Common myeloid progenitor, CD34-positive (primary cell): ENCODE data around the gene FBXL19.
A peak's percentile ranks its signal among the peaks of the same experiment; 100 is the strongest.

ENCODE experiments used
- CTCF ChIA-PET: fragments of 350-600 bp; sonication (Branson Sonifier 250); formaldehyde crosslinking; loops from one replicate; lab custom pipeline; 2021; ENCODE audit warnings: antibody characterized with exemption; lab: Charles Lee
- POLR2A ChIA-PET: fragments of 350-600 bp; sonication (Branson Sonifier 250); formaldehyde crosslinking; loops from one replicate; lab custom pipeline; 2021; ENCODE audit warnings: antibody characterized with exemption; lab: Charles Lee
- DNase-seq, 3 donors: peaks; one replicate each; pipeline versions ENCODE4 v3.0.0 to v3.0.0-alpha.2; 2013
- H3K27ac ChIP-seq, 2 experiments: 1 replicate in 1 of 2; 2 replicates in 1 of 2; pipeline ENCODE4 v1.7.0; 2013; ENCODE audit warnings: inconsistent platforms in 2 of 2, low read length in 2 of 2, mild to moderate bottlenecking in 2 of 2, low read depth in 1 of 2, moderate library complexity in 1 of 2; ENCODE audit not compliant: severe bottlenecking in 2 of 2, insufficient read depth in 1 of 2, poor library complexity in 1 of 2
- H3K27me3 ChIP-seq, 5 experiments: replicated peaks in 2 of 5; 1 replicate in 3 of 5; 2 replicates in 2 of 5; pipeline versions ENCODE4 v1.6.1 to v1.7.0; 2013; ENCODE audit warnings: low read length in 4 of 5, mild to moderate bottlenecking in 2 of 5, moderate library complexity in 2 of 5, inconsistent platforms in 1 of 5; ENCODE audit not compliant: insufficient read depth in 5 of 5, control insufficient read depth in 4 of 5
- H3K36me3 ChIP-seq, 4 experiments: 1 replicate in 2 of 4; 2 replicates in 2 of 4; pipeline versions ENCODE4 v1.6.1 to v1.7.0; 2013; ENCODE audit warnings: low read length in 3 of 4, control low read depth in 1 of 4, mild to moderate bottlenecking in 1 of 4; ENCODE audit not compliant: control insufficient read depth in 4 of 4, insufficient read depth in 4 of 4
- H3K4me1 ChIP-seq, 4 experiments: 1 replicate in 3 of 4; 2 replicates in 1 of 4; pipeline versions ENCODE4 v1.6.1 to v1.7.1; 2013; ENCODE audit warnings: low read length in 3 of 4, mild to moderate bottlenecking in 3 of 4, control low read depth in 1 of 4, inconsistent platforms in 1 of 4, moderate library complexity in 1 of 4; ENCODE audit not compliant: control insufficient read depth in 4 of 4, insufficient read depth in 4 of 4; ENCODE audit errors: control extremely low read depth in 1 of 4
- H3K4me3 ChIP-seq, 7 experiments: 1 replicate in 4 of 7; 2 replicates in 3 of 7; pipeline versions ENCODE4 v1.5.1 to v1.7.0; 2013; ENCODE audit warnings: mild to moderate bottlenecking in 7 of 7, low read length in 6 of 7, moderate library complexity in 6 of 7, inconsistent platforms in 2 of 7, low read depth in 2 of 7, control low read depth in 1 of 7; ENCODE audit not compliant: insufficient read depth in 4 of 7, control insufficient read depth in 1 of 7; ENCODE audit errors: extremely low read depth in 1 of 7
- H3K9me3 ChIP-seq, 5 experiments: 1 replicate in 4 of 5; 2 replicates in 1 of 5; pipeline versions ENCODE4 v1.6.1 to v1.7.1; 2013; ENCODE audit warnings: low read length in 4 of 5, mild to moderate bottlenecking in 2 of 5, inconsistent platforms in 1 of 5, low read depth in 1 of 5, moderate library complexity in 1 of 5; ENCODE audit not compliant: control insufficient read depth in 4 of 5, insufficient read depth in 2 of 5; ENCODE audit errors: control extremely low read depth in 1 of 5
- WGBS: methylation state at CpG from one replicate; pipeline ENCODE4 v1.1.5; 2013; ENCODE audit not compliant: insufficient coverage; 5-methylcytosine and 5-hydroxymethylcytosine counted together

The FBXL19 gene

GRCh38 chr16:30921748-30922419 is 1.5 kb upstream of the FBXL19 start:
- H3K9me3 ChIP-seq: no peaks in the 10 kb centered on the region
- no peaks in the 10 kb centered on the region for H3K27me3 ChIP-seq
- peak; percentile 93 to 97 (median 95) for DNase-seq
- H3K27ac ChIP-seq: peak overlapping the region in 1 of 2 experiments; percentile 72
- peaks cover under 1 to 17% (median 9%) of the 10 kb centered on the region in 4 experiments for H3K36me3 ChIP-seq
- H3K4me3 ChIP-seq: peak overlapping the region; percentile 82 to 99 (median 92)
- CTCF ChIA-PET: interaction anchor here (0.7 to 4.8 kb wide), 4 partner anchors 13 to 77 kb away, joined by 3 to 38 read pairs (median 4); no protein-coding TSS in a partner anchor
- under 1% methylated on average over 30 of the region's 37 CpGs for WGBS
- H3K4me1 ChIP-seq: peaks cover 0 to 33% (median 30%) of the 10 kb centered on the region in 4 experiments
- POLR2A ChIA-PET: no interaction called here

- Histone ChIP-seq H3K4me3 (peak overlapping the region; percentile 82 to 100 (median 93)), H3K9me3 (no peaks in the 10 kb centered on the region), H3K27ac (peak overlapping the region; percentile 94 to 96), H3K36me3 (peaks cover 4 to 23% (median 13%) of the 10 kb centered on the region in 4 experiments), H3K4me1 (peaks cover 0 to 33% (median 30%) of the 10 kb centered on the region in 4 experiments), H3K27me3 (no peaks in the 10 kb centered on the region)
- DNase-seq: peak; percentile 100
- ChIA-PET CTCF (interaction anchor here (0.7 to 1.3 kb wide), 2 partner anchors 21 to 78 kb away, joined by 3 to 5 read pairs; no protein-coding TSS in a partner anchor), POLR2A (no interaction called here)
- 0% methylated on average over 19 of the region's 42 CpGs for WGBS
These were observed 882 bp upstream of the FBXL19 start for GRCh38 chr16:30922420-30922959.

GRCh38 chr16:30922960-30923535 is 324 bp upstream of the FBXL19 start:
- Histone ChIP-seq H3K4me1 (peaks cover 0 to 33% (median 31%) of the 10 kb centered on the region in 4 experiments), H3K9me3 (no peaks in the 10 kb centered on the region), H3K27ac (peak overlapping the region; percentile 94 to 96), H3K27me3 (no peaks in the 10 kb centered on the region), H3K36me3 (peaks cover 4 to 26% (median 13%) of the 10 kb centered on the region in 4 experiments), H3K4me3 (peak overlapping the region; percentile 82 to 100 (median 93))
- DNase-seq: peak; percentile 99
- ChIA-PET POLR2A (no interaction called here), CTCF (interaction anchor here (0.9 kb wide), 1 partner anchor 19 kb away, joined by 3 read pairs; no protein-coding TSS in a partner anchor)
- 0% methylated on average over 25 of the region's 33 CpGs for WGBS

- Histone ChIP-seq H3K4me3 (peak overlapping the region; percentile 26 to 100 (median 91)), H3K9me3 (no peaks in the 10 kb centered on the region), H3K36me3 (peaks cover 4 to 37% (median 18%) of the 10 kb centered on the region in 4 experiments), H3K4me1 (peaks cover 0 to 33% (median 31%) of the 10 kb centered on the region in 4 experiments), H3K27me3 (no peaks in the 10 kb centered on the region), H3K27ac (peak overlapping the region in 1 of 2 experiments; percentile 14)
- CTCF ChIA-PET: interaction anchor here (0.9 to 9.9 kb wide), 2 partner anchors 15 to 18 kb away, joined by 3 to 98 read pairs; no protein-coding TSS in a partner anchor
- POLR2A ChIA-PET: interaction anchor here (0.6 kb wide), 1 partner anchor 23 kb away, joined by 3 read pairs; no protein-coding TSS in a partner anchor
- peak in 2 of 3 donors; percentile 19 to 21 for DNase-seq
- WGBS: 6% methylated on average over 41 of the region's 53 CpGs
These were observed 922 bp downstream of the FBXL19 start for GRCh38 chr16:30924076-30924912.

GRCh38 chr16:30924913-30925631 is 1.7 kb downstream of the FBXL19 start:
- CTCF ChIA-PET: interaction anchor here (9.9 kb wide), 1 partner anchor 14 kb away, joined by 98 read pairs; no protein-coding TSS in a partner anchor
- DNase-seq: no peak
- peak overlapping the region in 5 of 7 experiments; percentile 89 to 100 (median 93) for H3K4me3 ChIP-seq

GRCh38 chr16:30925632-30925987 is 2.2 kb downstream of the FBXL19 start:
- Histone ChIP-seq H3K27me3 (no peaks in the 10 kb centered on the region), H3K27ac (no peak overlapping the region), H3K4me1 (peaks cover 0 to 33% (median 31%) of the 10 kb centered on the region in 4 experiments), H3K9me3 (no peaks in the 10 kb centered on the region), H3K36me3 (peaks cover 4 to 47% (median 22%) of the 10 kb centered on the region in 4 experiments), H3K4me3 (no peak overlapping the region)
- ChIA-PET CTCF (interaction anchor here (2.4 to 9.9 kb wide), 2 partner anchors 14 to 28 kb away, joined by 8 to 98 read pairs; no protein-coding TSS in a partner anchor), POLR2A (no interaction called here)
- DNase-seq: no peak
- 98% methylated on average over 13 of the region's 26 CpGs for WGBS

More at GRCh38 chr16:30924913-30925631, 1.7 kb downstream of the FBXL19 start:
- H3K4me1 ChIP-seq: peaks cover 0 to 33% (median 31%) of the 10 kb centered on the region in 4 experiments
- H3K9me3 ChIP-seq: no peaks in the 10 kb centered on the region
- POLR2A ChIA-PET: interaction anchor here (0.6 kb wide), 1 partner anchor 24 kb away, joined by 3 read pairs; no protein-coding TSS in a partner anchor
- no peak overlapping the region for H3K27ac ChIP-seq
- H3K27me3 ChIP-seq: no peaks in the 10 kb centered on the region
- H3K36me3 ChIP-seq: peaks cover 3 to 42% (median 20%) of the 10 kb centered on the region in 4 experiments
- 89% methylated on average over 9 of the region's 11 CpGs for WGBS
